Breast epithelium (tissue), 3 donors: ENCODE measurements around the gene PNMA8A.

Experiments
- POLR2A ChIP-seq: fragments of 450-650 bp; IDR thresholded peaks from one replicate; pipeline ENCODE4 v1.6.1; 2016; ENCODE audit warnings: antibody characterized with exemption, mild to moderate bottlenecking, moderate library complexity
- POLR2AphosphoS5 ChIP-seq, 3 donors: sonication (generic); formaldehyde crosslinking; IDR thresholded peaks; one replicate each; pipeline ENCODE4 v1.6.1; 2017; ENCODE audit warnings: antibody characterized with exemption in 3 of 3
- TF ChIP-seq, protein P1 (sequence below), 3 donors: fragments of 450-650 bp; IDR thresholded peaks; one replicate each; pipeline ENCODE4 v1.5.1; 2016 to 2017; ENCODE audit warnings: antibody characterized with exemption in 3 of 3, mild to moderate bottlenecking in 3 of 3, moderate library complexity in 3 of 3

DNA sequence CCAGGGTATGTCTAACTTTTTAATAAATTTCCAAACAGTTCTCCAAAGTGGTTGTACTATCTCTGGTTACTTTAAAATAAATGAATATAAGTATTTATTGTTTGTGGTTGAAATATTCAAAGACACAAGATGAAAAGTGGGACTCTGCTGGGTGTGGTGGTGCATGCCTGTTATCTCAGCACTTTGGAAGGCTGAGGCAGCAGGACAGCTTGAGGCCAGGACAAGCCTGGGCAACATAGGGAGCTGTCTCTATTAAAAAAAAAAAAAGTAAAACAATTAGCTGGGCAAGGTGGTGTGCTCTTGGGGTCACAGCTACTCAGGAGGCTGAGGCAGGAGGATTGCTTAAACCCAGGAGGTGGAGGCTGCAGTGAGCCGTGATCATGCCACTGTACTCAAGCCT is 10.4 kb downstream of the PNMA8A start:
- TF ChIP-seq, protein P1, sequence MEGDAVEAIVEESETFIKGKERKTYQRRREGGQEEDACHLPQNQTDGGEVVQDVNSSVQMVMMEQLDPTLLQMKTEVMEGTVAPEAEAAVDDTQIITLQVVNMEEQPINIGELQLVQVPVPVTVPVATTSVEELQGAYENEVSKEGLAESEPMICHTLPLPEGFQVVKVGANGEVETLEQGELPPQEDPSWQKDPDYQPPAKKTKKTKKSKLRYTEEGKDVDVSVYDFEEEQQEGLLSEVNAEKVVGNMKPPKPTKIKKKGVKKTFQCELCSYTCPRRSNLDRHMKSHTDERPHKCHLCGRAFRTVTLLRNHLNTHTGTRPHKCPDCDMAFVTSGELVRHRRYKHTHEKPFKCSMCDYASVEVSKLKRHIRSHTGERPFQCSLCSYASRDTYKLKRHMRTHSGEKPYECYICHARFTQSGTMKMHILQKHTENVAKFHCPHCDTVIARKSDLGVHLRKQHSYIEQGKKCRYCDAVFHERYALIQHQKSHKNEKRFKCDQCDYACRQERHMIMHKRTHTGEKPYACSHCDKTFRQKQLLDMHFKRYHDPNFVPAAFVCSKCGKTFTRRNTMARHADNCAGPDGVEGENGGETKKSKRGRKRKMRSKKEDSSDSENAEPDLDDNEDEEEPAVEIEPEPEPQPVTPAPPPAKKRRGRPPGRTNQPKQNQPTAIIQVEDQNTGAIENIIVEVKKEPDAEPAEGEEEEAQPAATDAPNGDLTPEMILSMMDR (IDR thresholded peaks at IDR 0.05), result no peak
- no peak for TF ChIP-seq POLR2AphosphoS5 (IDR thresholded peaks at IDR 0.05)
- no peak for TF ChIP-seq POLR2A
